ENCODE results near the gene TMEM116. TPM values are rescaled to one million over a fixed set of nuclear protein-coding genes. Genes with fewer than 3 reads are reported as not detected.

The TMEM116 gene
- total RNA-seq (2021; ENCODE audit: unreplicated experiment) (10.2 TPM), Bru-seq, nascent RNA (percentile 58 among the genes with signal in this experiment), BruChase-seq, experiment 1, labeled RNA remaining after a 2-hour chase (percentile 59 among the genes with signal in this experiment), BruChase-seq, experiment 2, labeled RNA remaining after a 6-hour chase (percentile 56 among the genes with signal in this experiment)
- polyA plus RNA-seq (2012; ENCODE audit: insufficient read length), result 9.1 TPM
- long read RNA-seq, partial matches to known transcripts, result 0 of 12 reads
- long read RNA-seq, other reads (novel, unspliced or antisense), result 6 of 12 reads

- intact Hi-C loops (cut with micrococcal nuclease; ENCODE audit: unreplicated experiment) (no loop called here), in situ Hi-C loops (cut with HindIII; ENCODE audit: low pct_unique_long_range_greater_than_20kb, low sequenced_read_pairs) (no loop called here)
- Histone ChIP-seq H3K27ac (ENCODE audit: low read length) (peak within 1 kb of the TSS; percentile 99), H3K36me3 (ENCODE audit: control insufficient read depth, insufficient read depth, low read length) (peaks cover 3% of the 10 kb centered on the region; the same call in 1 of the 2 replicates), H3K4me1 (ENCODE audit: control insufficient read depth, insufficient read depth, low read length) (peaks cover 10% of the 10 kb centered on the region), H3K27me3 (ENCODE audit: control insufficient read depth, insufficient read depth, low read length) (no peaks in the 10 kb centered on the region), H3K9me3 (ENCODE audit: control insufficient read depth, insufficient read depth, low read depth, low read length) (no peaks in the 10 kb centered on the region), H3K4me3 (ENCODE audit: low read depth in 2 of 2, low read length in 2 of 2) (peak within 1 kb of the TSS; percentile 89 to 99)
- ATAC-seq, result peak; percentile 92
- TSS peak; percentile 95 for BruUV-seq (replicated peaks)
- CTCF ChIA-PET, result interaction anchor here (0.5 to 1.0 kb wide), 5 partner anchors 44 to 117 kb away, joined by 3 to 5 read pairs (median 3); no protein-coding TSS in a partner anchor
- POLR2A ChIA-PET, result interaction anchor here (0.5 to 0.6 kb wide), 3 partner anchors 68 to 320 kb away, joined by 3 to 5 read pairs (median 3); partner anchors contain the start of gene MAPKAPK5
- TF ChIP-seq REST (IDR thresholded peaks at IDR 0.05; ENCODE audit: insufficient read depth in 1 of 2, low read depth in 2 of 2, low read length in 1 of 2) (no peak), SIN3A (IDR thresholded peaks at IDR 0.05; ENCODE audit: borderline replicate concordance, insufficient read depth, low read depth, low read length) (peak; percentile 97), CTCF (IDR thresholded peaks at IDR 0.05) (peak; percentile 58; the same call in 1 of the 2 replicates), TCF7L2 (IDR thresholded peaks at IDR 0.05; ENCODE audit: low read depth, low read length) (no peak), POLR2AphosphoS5 (IDR thresholded peaks at IDR 0.05; ENCODE audit: low read depth, low read length) (peak; percentile 98)
- peak; percentile 88 for DNase-seq (ENCODE audit: low read depth, low spot score)
Measured at GRCh38 chr12:112012775-112013600, at the start of gene TMEM116, which contains the start of gene ERP29. TMEM116 (minus strand) TSS chr12:112013165; CDS start chr12:112005270, 7,895 bp downstream. ERP29 (plus strand) TSS chr12:112013426; CDS start chr12:112013466, 40 bp downstream.

- no peaks in the 10 kb centered on the region for H3K4me1 ChIP-seq (ENCODE audit: control insufficient read depth, insufficient read depth, low read length)
- no peaks in the 10 kb centered on the region for H3K27me3 ChIP-seq (ENCODE audit: control insufficient read depth, insufficient read depth, low read length)
- no peak overlapping the region for H3K4me3 ChIP-seq (ENCODE audit: low read depth in 2 of 2, low read length in 2 of 2)
- ATAC-seq (no peak), DNase-seq (ENCODE audit: low read depth, low spot score) (no peak)
- H3K9me3 ChIP-seq (ENCODE audit: control insufficient read depth, insufficient read depth, low read depth, low read length), result no peaks in the 10 kb centered on the region
- no peak overlapping the region for H3K27ac ChIP-seq (ENCODE audit: low read length)
- H3K36me3 ChIP-seq (ENCODE audit: control insufficient read depth, insufficient read depth, low read length), result peaks cover 36% of the 10 kb centered on the region
- POLR2A ChIA-PET, result no interaction called here
- BruUV-seq (replicated peaks), result no TSS peak
- TF ChIP-seq SIN3A (IDR thresholded peaks at IDR 0.05; ENCODE audit: borderline replicate concordance, insufficient read depth, low read depth, low read length) (no peak), REST (IDR thresholded peaks at IDR 0.05; ENCODE audit: insufficient read depth in 1 of 2, low read depth in 2 of 2, low read length in 1 of 2) (no peak), CTCF (IDR thresholded peaks at IDR 0.05) (no peak), POLR2AphosphoS5 (IDR thresholded peaks at IDR 0.05; ENCODE audit: low read depth, low read length) (no peak), TCF7L2 (IDR thresholded peaks at IDR 0.05; ENCODE audit: low read depth, low read length) (no peak)
- in situ Hi-C loops (cut with HindIII; ENCODE audit: low pct_unique_long_range_greater_than_20kb, low sequenced_read_pairs), result no loop called here
- intact Hi-C loops (cut with micrococcal nuclease; ENCODE audit: unreplicated experiment), result no loop called here
- CTCF ChIA-PET, result no interaction called here
Measured at GRCh38 chr12:112061137-112061536, 48.2 kb upstream of the TMEM116 start.
